ENCODE data around the gene WDFY2.
"Not testable (repeated sequence)": the region's sequence is repeated elsewhere in the genome, so short reads cannot be mapped to it uniquely, and the experiment has no call there.

The WDFY2 gene

GRCh38 chr13:51632591-51633362, 48.5 kb downstream of the WDFY2 start:
- no peak overlapping the region for H3K4me3 ChIP-seq (ENCODE audit: insufficient read length, low read depth)
- TF ChIP-seq SUZ12 (IDR thresholded peaks at IDR 0.05; ENCODE audit: extremely low read depth, insufficient read depth, insufficient read length) (no peak), ZNF274 (IDR thresholded peaks at IDR 0.05; ENCODE audit: low read depth, low read length) (no peak), YY1 (IDR thresholded peaks at IDR 0.05; ENCODE audit: insufficient read depth, insufficient read length) (no peak)
- no peaks in the 10 kb centered on the region for H3K36me3 ChIP-seq (ENCODE audit: insufficient read depth, insufficient read length, low read length)
- peak; percentile 20 for DNase-seq (ENCODE audit: low read depth, low spot score)
- H3K4me1 ChIP-seq (ENCODE audit: insufficient read depth, insufficient read length) = no peaks in the 10 kb centered on the region
- H3K9ac ChIP-seq (ENCODE audit: insufficient read length, low read depth) = no peak overlapping the region
- H3K9me3 ChIP-seq (ENCODE audit: insufficient read depth, low read length) = no peaks in the 10 kb centered on the region
- H3K27me3 ChIP-seq (ENCODE audit: insufficient read depth, insufficient read length) = no peaks in the 10 kb centered on the region

DNA sequence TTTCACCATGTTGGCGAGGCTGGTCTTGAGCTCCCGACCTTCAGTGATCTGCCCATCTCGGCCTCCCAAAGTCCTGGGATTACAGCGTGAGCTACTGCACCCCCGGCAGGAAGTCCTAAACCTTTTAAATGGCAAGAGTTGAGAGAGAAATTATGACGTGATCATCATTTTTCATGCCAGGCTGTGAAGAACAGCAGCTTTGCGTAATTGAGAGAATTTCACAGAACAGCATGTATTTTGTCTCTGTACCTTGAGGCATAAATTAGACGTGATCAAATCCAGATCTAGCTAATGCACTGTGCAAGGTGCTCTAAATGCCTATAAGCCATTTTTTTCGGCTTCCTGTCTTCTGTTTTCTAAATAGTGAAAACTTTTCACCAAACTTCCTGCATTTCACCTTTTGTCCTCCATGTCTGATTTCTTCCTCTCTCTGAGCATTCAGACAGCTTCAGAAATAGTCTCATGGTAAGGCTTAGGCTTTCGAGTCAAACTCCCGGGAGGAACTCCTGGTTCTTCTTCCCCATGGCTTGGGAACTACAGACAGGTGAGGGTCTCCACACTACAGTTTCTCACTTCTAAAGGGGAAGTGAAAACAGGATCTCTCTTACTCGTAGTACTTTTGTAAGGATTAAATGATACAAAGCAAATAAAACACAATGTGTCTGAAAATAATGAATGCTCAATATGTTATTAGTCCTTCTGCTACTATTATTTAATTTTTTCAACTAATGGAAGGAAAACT, 51.0 kb downstream of the WDFY2 start:
- H3K27me3 ChIP-seq (ENCODE audit: insufficient read depth, insufficient read length) = no peaks in the 10 kb centered on the region
- H3K4me3 ChIP-seq (ENCODE audit: insufficient read length, low read depth) = no peak overlapping the region
- H3K36me3 ChIP-seq (ENCODE audit: insufficient read depth, insufficient read length, low read length) = no peaks in the 10 kb centered on the region
- H3K4me1 ChIP-seq (ENCODE audit: insufficient read depth, insufficient read length) = no peaks in the 10 kb centered on the region
- H3K9ac ChIP-seq (ENCODE audit: insufficient read length, low read depth) = no peak overlapping the region
- no peak for TF ChIP-seq SUZ12 (IDR thresholded peaks at IDR 0.05; ENCODE audit: extremely low read depth, insufficient read depth, insufficient read length)
- no peak for TF ChIP-seq YY1 (IDR thresholded peaks at IDR 0.05; ENCODE audit: insufficient read depth, insufficient read length)
- TF ChIP-seq ZNF274 (IDR thresholded peaks at IDR 0.05; ENCODE audit: low read depth, low read length) = no peak
- DNase-seq (ENCODE audit: low read depth, low spot score) = no peak
- no peaks in the 10 kb centered on the region for H3K9me3 ChIP-seq (ENCODE audit: insufficient read depth, low read length)

- H3K27me3 ChIP-seq (ENCODE audit: insufficient read depth, insufficient read length) = no peaks in the 10 kb centered on the region
- no peak for DNase-seq (ENCODE audit: low read depth, low spot score)
- H3K4me1 ChIP-seq (ENCODE audit: insufficient read depth, insufficient read length) = no peaks in the 10 kb centered on the region
- TF ChIP-seq ZNF274 (IDR thresholded peaks at IDR 0.05; ENCODE audit: low read depth, low read length) (no peak), SUZ12 (IDR thresholded peaks at IDR 0.05; ENCODE audit: extremely low read depth, insufficient read depth, insufficient read length) (no peak), YY1 (IDR thresholded peaks at IDR 0.05; ENCODE audit: insufficient read depth, insufficient read length) (no peak)
- H3K4me3 ChIP-seq (ENCODE audit: insufficient read length, low read depth) = no peak overlapping the region
- no peaks in the 10 kb centered on the region for H3K36me3 ChIP-seq (ENCODE audit: insufficient read depth, insufficient read length, low read length)
- H3K9ac ChIP-seq (ENCODE audit: insufficient read length, low read depth) = no peak overlapping the region
- H3K9me3 ChIP-seq (ENCODE audit: insufficient read depth, low read length) = no peaks in the 10 kb centered on the region
Observed at GRCh38 chr13:51636349-51636890, 52.2 kb downstream of the WDFY2 start.

GRCh38 chr13:51637852-51638215, 53.6 kb downstream of the WDFY2 start:
- H3K4me3 ChIP-seq (ENCODE audit: insufficient read length, low read depth) = no peak overlapping the region
- no peaks in the 10 kb centered on the region for H3K27me3 ChIP-seq (ENCODE audit: insufficient read depth, insufficient read length)
- DNase-seq (ENCODE audit: low read depth, low spot score) = no peak
- H3K36me3 ChIP-seq (ENCODE audit: insufficient read depth, insufficient read length, low read length) = no peaks in the 10 kb centered on the region
- H3K9me3 ChIP-seq (ENCODE audit: insufficient read depth, low read length) = no peaks in the 10 kb centered on the region
- H3K9ac ChIP-seq (ENCODE audit: insufficient read length, low read depth) = no peak overlapping the region
- no peak for TF ChIP-seq ZNF274 (IDR thresholded peaks at IDR 0.05; ENCODE audit: low read depth, low read length)
- no peak for TF ChIP-seq SUZ12 (IDR thresholded peaks at IDR 0.05; ENCODE audit: extremely low read depth, insufficient read depth, insufficient read length)
- TF ChIP-seq YY1 (IDR thresholded peaks at IDR 0.05; ENCODE audit: insufficient read depth, insufficient read length) = no peak
- H3K4me1 ChIP-seq (ENCODE audit: insufficient read depth, insufficient read length) = no peaks in the 10 kb centered on the region

GRCh38 chr13:51638216-51638871, 54.1 kb downstream of the WDFY2 start:
- Histone ChIP-seq H3K4me3 (ENCODE audit: insufficient read length, low read depth) (no peak overlapping the region), H3K4me1 (ENCODE audit: insufficient read depth, insufficient read length) (no peaks in the 10 kb centered on the region), H3K9ac (ENCODE audit: insufficient read length, low read depth) (no peak overlapping the region), H3K36me3 (ENCODE audit: insufficient read depth, insufficient read length, low read length) (no peaks in the 10 kb centered on the region), H3K27me3 (ENCODE audit: insufficient read depth, insufficient read length) (no peaks in the 10 kb centered on the region), H3K9me3 (ENCODE audit: insufficient read depth, low read length) (no peaks in the 10 kb centered on the region)
- TF ChIP-seq ZNF274 (IDR thresholded peaks at IDR 0.05; ENCODE audit: low read depth, low read length) (no peak), YY1 (IDR thresholded peaks at IDR 0.05; ENCODE audit: insufficient read depth, insufficient read length) (no peak), SUZ12 (IDR thresholded peaks at IDR 0.05; ENCODE audit: extremely low read depth, insufficient read depth, insufficient read length) (no peak)
- DNase-seq (ENCODE audit: low read depth, low spot score) = no peak

GRCh38 chr13:51639171-51639570, 54.9 kb downstream of the WDFY2 start:
- TF ChIP-seq ZNF274 (IDR thresholded peaks at IDR 0.05; ENCODE audit: low read depth, low read length) (no peak), YY1 (IDR thresholded peaks at IDR 0.05; ENCODE audit: insufficient read depth, insufficient read length) (no peak), SUZ12 (IDR thresholded peaks at IDR 0.05; ENCODE audit: extremely low read depth, insufficient read depth, insufficient read length) (no peak)
- no peaks in the 10 kb centered on the region for H3K27me3 ChIP-seq (ENCODE audit: insufficient read depth, insufficient read length)
- DNase-seq (ENCODE audit: low read depth, low spot score) = no peak
- no peaks in the 10 kb centered on the region for H3K4me1 ChIP-seq (ENCODE audit: insufficient read depth, insufficient read length)
- no peak overlapping the region for H3K4me3 ChIP-seq (ENCODE audit: insufficient read length, low read depth)
- H3K9ac ChIP-seq (ENCODE audit: insufficient read length, low read depth) = no peak overlapping the region
- no peaks in the 10 kb centered on the region for H3K9me3 ChIP-seq (ENCODE audit: insufficient read depth, low read length)
- H3K36me3 ChIP-seq (ENCODE audit: insufficient read depth, insufficient read length, low read length) = no peaks in the 10 kb centered on the region

GRCh38 chr13:51640696-51641095, 56.4 kb downstream of the WDFY2 start:
- H3K9ac ChIP-seq (ENCODE audit: insufficient read length, low read depth); H3K36me3 ChIP-seq (ENCODE audit: insufficient read depth, insufficient read length, low read length); H3K27me3 ChIP-seq (ENCODE audit: insufficient read depth, insufficient read length); H3K4me3 ChIP-seq (ENCODE audit: insufficient read length, low read depth); DNase-seq (ENCODE audit: low read depth, low spot score); H3K4me1 ChIP-seq (ENCODE audit: insufficient read depth, insufficient read length); H3K9me3 ChIP-seq (ENCODE audit: insufficient read depth, low read length): not testable (repeated sequence)
